Measurements from ENCODE around the gene GID8.
"Not testable (repeated sequence)": the region's sequence is repeated elsewhere in the genome, so short reads cannot be mapped to it uniquely, and the experiment has no call there.

GID8 gene

GRCh38 chr20:62960446-62961309 lies 22.7 kb downstream of the GID8 start:
- not testable (repeated sequence) for H2BK120ac ChIP-seq (ENCODE audit: low read depth, low read length); H3K14ac ChIP-seq (ENCODE audit: low read length in 2 of 2); H2AK5ac ChIP-seq (ENCODE audit: low read length, severe bottlenecking); H4K8ac ChIP-seq (ENCODE audit: low read length); H3K27ac ChIP-seq (ENCODE audit: low read length, poor library complexity, severe bottlenecking); H3K4me1 ChIP-seq (ENCODE audit: control insufficient read depth, insufficient read depth, low read depth, low read length); H3K9ac ChIP-seq (ENCODE audit: low read length); H3K4me2 ChIP-seq (ENCODE audit: low read length, poor library complexity, severe bottlenecking); H2BK15ac ChIP-seq (ENCODE audit: low read depth, poor library complexity, severe bottlenecking); H3K9me3 ChIP-seq (ENCODE audit: control insufficient read depth, low read length); H2AFZ ChIP-seq (ENCODE audit: low read depth, low read length); H3K79me1 ChIP-seq (replicated peaks; ENCODE audit: low read length, poor library complexity, severe bottlenecking); H3K4me3 ChIP-seq (ENCODE audit: insufficient read depth in 1 of 2, low read depth in 1 of 2, low read length in 2 of 2); DNase-seq; H3K23ac ChIP-seq (ENCODE audit: low read length in 2 of 2); H2BK12ac ChIP-seq (ENCODE audit: low read length in 2 of 2); H3K4ac ChIP-seq (ENCODE audit: low read depth in 1 of 2, low read length in 2 of 2); H2BK5ac ChIP-seq (ENCODE audit: low read depth, low read length, poor library complexity, severe bottlenecking); H4K91ac ChIP-seq (ENCODE audit: low read length); H3K18ac ChIP-seq (ENCODE audit: low read depth in 1 of 2, low read length in 2 of 2)
- 97% methylated on average over 9 of the region's 31 CpGs for WGBS
- H3K36me3 ChIP-seq (ENCODE audit: control insufficient read depth in 1 of 2, insufficient read depth in 2 of 2, low read depth in 1 of 2, low read length in 2 of 2), result peaks cover 4 to 28% of the 10 kb centered on the region in 2 experiments
- peaks cover 11 to 18% of the 10 kb centered on the region in 2 experiments for H3K27me3 ChIP-seq (ENCODE audit: control insufficient read depth in 1 of 2, insufficient read depth in 1 of 2, low read length in 2 of 2)

- H2BK15ac ChIP-seq (ENCODE audit: low read depth, poor library complexity, severe bottlenecking), result no peak overlapping the region
- H3K36me3 ChIP-seq (ENCODE audit: control insufficient read depth in 1 of 2, insufficient read depth in 2 of 2, low read depth in 1 of 2, low read length in 2 of 2), result peaks cover 4 to 28% of the 10 kb centered on the region in 2 experiments
- H3K27ac ChIP-seq (ENCODE audit: low read length, poor library complexity, severe bottlenecking), result no peak overlapping the region
- H3K9me3 ChIP-seq (ENCODE audit: control insufficient read depth, low read length), result no peaks in the 10 kb centered on the region
- H3K23ac ChIP-seq (ENCODE audit: low read length in 2 of 2), result no peak overlapping the region
- peaks cover 11 to 19% of the 10 kb centered on the region in 2 experiments for H3K27me3 ChIP-seq (ENCODE audit: control insufficient read depth in 1 of 2, insufficient read depth in 1 of 2, low read length in 2 of 2)
- no peak overlapping the region for H2BK12ac ChIP-seq (ENCODE audit: low read length in 2 of 2)
- 82% methylated on average over 17 of the region's 19 CpGs for WGBS
- no peak overlapping the region for H3K4ac ChIP-seq (ENCODE audit: low read depth in 1 of 2, low read length in 2 of 2)
- H3K4me2 ChIP-seq (ENCODE audit: low read length, poor library complexity, severe bottlenecking), result no peak overlapping the region
- H3K18ac ChIP-seq (ENCODE audit: low read depth in 1 of 2, low read length in 2 of 2), result no peak overlapping the region
- H2AK5ac ChIP-seq (ENCODE audit: low read length, severe bottlenecking), result no peak overlapping the region
- DNase-seq, result no peak
- H2BK120ac ChIP-seq (ENCODE audit: low read depth, low read length), result no peak overlapping the region
- H3K9ac ChIP-seq (ENCODE audit: low read length), result no peak overlapping the region
- H3K4me1 ChIP-seq (ENCODE audit: control insufficient read depth, insufficient read depth, low read depth, low read length), result peaks cover 2% of the 10 kb centered on the region
- no peak overlapping the region for H2BK5ac ChIP-seq (ENCODE audit: low read depth, low read length, poor library complexity, severe bottlenecking)
- no peak overlapping the region for H4K8ac ChIP-seq (ENCODE audit: low read length)
- H4K91ac ChIP-seq (ENCODE audit: low read length), result no peak overlapping the region
- H2AFZ ChIP-seq (ENCODE audit: low read depth, low read length), result no peak overlapping the region
- no peak overlapping the region for H3K14ac ChIP-seq (ENCODE audit: low read length in 2 of 2)
- no peaks in the 10 kb centered on the region for H3K79me1 ChIP-seq (replicated peaks; ENCODE audit: low read length, poor library complexity, severe bottlenecking)
- H3K4me3 ChIP-seq (ENCODE audit: insufficient read depth in 1 of 2, low read depth in 1 of 2, low read length in 2 of 2), result no peak overlapping the region
Measured at GRCh38 chr20:62961310-62961783, 23.4 kb downstream of the GID8 start.

DNA sequence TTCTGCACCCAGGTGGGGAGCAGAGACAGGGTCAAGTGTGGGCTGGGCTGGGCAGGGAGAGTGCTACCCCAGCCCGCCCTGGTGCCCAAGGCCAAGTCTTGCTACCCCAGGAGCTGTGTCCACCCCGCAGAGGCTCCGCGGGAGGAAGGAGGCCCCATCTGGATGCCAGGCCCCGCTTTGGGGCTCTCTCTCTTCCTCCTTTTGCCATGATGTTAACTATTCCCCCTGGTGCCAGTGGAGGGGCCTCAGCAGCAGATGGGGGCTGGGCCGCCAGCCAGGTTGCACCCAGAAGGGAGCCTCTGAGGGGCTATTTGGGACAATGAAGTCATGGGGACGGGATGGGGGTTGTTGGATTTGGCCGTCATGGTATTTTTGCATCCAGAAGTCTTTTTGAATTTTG lies 23.9 kb downstream of the GID8 start:
- Histone ChIP-seq H3K4me3 (ENCODE audit: insufficient read depth in 1 of 2, low read depth in 1 of 2, low read length in 2 of 2) (no peak overlapping the region), H3K4me2 (ENCODE audit: low read length, poor library complexity, severe bottlenecking) (no peak overlapping the region), H3K14ac (ENCODE audit: low read length in 2 of 2) (no peak overlapping the region), H2BK15ac (ENCODE audit: low read depth, poor library complexity, severe bottlenecking) (no peak overlapping the region), H4K8ac (ENCODE audit: low read length) (no peak overlapping the region), H3K9me3 (ENCODE audit: control insufficient read depth, low read length) (no peaks in the 10 kb centered on the region), H3K4ac (ENCODE audit: low read depth in 1 of 2, low read length in 2 of 2) (no peak overlapping the region), H3K36me3 (ENCODE audit: control insufficient read depth in 1 of 2, insufficient read depth in 2 of 2, low read depth in 1 of 2, low read length in 2 of 2) (peaks cover 4 to 28% of the 10 kb centered on the region in 2 experiments), H3K27ac (ENCODE audit: low read length, poor library complexity, severe bottlenecking) (no peak overlapping the region), H2AFZ (ENCODE audit: low read depth, low read length) (no peak overlapping the region), H2BK12ac (ENCODE audit: low read length in 2 of 2) (no peak overlapping the region), H3K79me1 (replicated peaks; ENCODE audit: low read length, poor library complexity, severe bottlenecking) (no peaks in the 10 kb centered on the region), H2BK120ac (ENCODE audit: low read depth, low read length) (no peak overlapping the region), H2AK5ac (ENCODE audit: low read length, severe bottlenecking) (no peak overlapping the region), H3K23ac (ENCODE audit: low read length in 2 of 2) (no peak overlapping the region), H3K27me3 (ENCODE audit: control insufficient read depth in 1 of 2, insufficient read depth in 1 of 2, low read length in 2 of 2) (peaks cover 11 to 22% of the 10 kb centered on the region in 2 experiments), H3K4me1 (ENCODE audit: control insufficient read depth, insufficient read depth, low read depth, low read length) (peaks cover 2% of the 10 kb centered on the region), H2BK5ac (ENCODE audit: low read depth, low read length, poor library complexity, severe bottlenecking) (no peak overlapping the region), H3K18ac (ENCODE audit: low read depth in 1 of 2, low read length in 2 of 2) (no peak overlapping the region), H3K9ac (ENCODE audit: low read length) (no peak overlapping the region), H4K91ac (ENCODE audit: low read length) (no peak overlapping the region)
- DNase-seq, result no peak
- 96% methylated on average over 4 of the region's 8 CpGs for WGBS

DNA sequence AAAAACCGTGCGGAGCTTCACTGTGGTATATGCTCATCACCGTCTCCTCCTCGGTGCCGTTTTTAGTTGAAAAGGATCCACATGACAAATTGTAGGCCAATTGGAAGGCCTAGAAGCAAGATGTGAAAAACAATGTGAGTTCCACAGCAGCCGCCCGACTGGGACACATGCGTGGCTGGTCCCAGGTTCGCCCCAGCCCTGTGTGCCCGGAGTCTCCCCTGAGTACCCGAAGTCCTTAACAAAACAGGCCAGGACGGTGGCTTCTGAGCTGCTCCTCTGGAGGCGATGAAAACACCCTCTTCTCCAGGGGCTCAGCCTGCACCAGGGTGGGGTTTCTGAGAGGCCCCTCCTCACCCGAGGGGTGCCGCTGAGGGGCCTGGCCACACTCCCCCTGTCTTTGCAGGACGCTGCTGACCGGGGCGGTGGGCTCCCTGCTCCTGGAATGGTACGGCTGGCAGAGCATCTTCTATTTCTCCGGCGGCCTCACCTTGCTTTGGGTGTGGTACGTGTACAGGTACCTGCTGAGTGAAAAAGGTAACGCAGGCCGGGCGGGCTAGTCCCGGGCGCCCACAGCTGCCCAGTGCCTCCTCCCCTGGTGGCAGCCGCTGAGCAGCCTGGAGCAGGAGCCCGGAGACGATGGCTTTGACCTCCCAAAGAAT lies 24.4 kb downstream of the GID8 start:
- whole genome bisulfite sequencing, result 96% methylated on average over 30 of the region's 30 CpGs

More for the DNA sequence above, 24.4 kb downstream of the GID8 start:
- Histone ChIP-seq H3K4me2 (ENCODE audit: low read length, poor library complexity, severe bottlenecking) (no peak overlapping the region), H4K8ac (ENCODE audit: low read length) (no peak overlapping the region), H3K27me3 (ENCODE audit: control insufficient read depth in 1 of 2, insufficient read depth in 1 of 2, low read length in 2 of 2) (peaks cover 11 to 22% of the 10 kb centered on the region in 2 experiments), H2BK15ac (ENCODE audit: low read depth, poor library complexity, severe bottlenecking) (no peak overlapping the region), H3K9ac (ENCODE audit: low read length) (no peak overlapping the region), H3K9me3 (ENCODE audit: control insufficient read depth, low read length) (no peaks in the 10 kb centered on the region), H3K14ac (ENCODE audit: low read length in 2 of 2) (no peak overlapping the region), H4K91ac (ENCODE audit: low read length) (no peak overlapping the region), H3K4me3 (ENCODE audit: insufficient read depth in 1 of 2, low read depth in 1 of 2, low read length in 2 of 2) (no peak overlapping the region), H3K23ac (ENCODE audit: low read length in 2 of 2) (no peak overlapping the region), H2BK12ac (ENCODE audit: low read length in 2 of 2) (no peak overlapping the region), H3K36me3 (ENCODE audit: control insufficient read depth in 1 of 2, insufficient read depth in 2 of 2, low read depth in 1 of 2, low read length in 2 of 2) (peaks cover 4 to 26% of the 10 kb centered on the region in 2 experiments), H3K18ac (ENCODE audit: low read depth in 1 of 2, low read length in 2 of 2) (no peak overlapping the region), H2AFZ (ENCODE audit: low read depth, low read length) (no peak overlapping the region), H2AK5ac (ENCODE audit: low read length, severe bottlenecking) (no peak overlapping the region), H3K27ac (ENCODE audit: low read length, poor library complexity, severe bottlenecking) (no peak overlapping the region), H3K4me1 (ENCODE audit: control insufficient read depth, insufficient read depth, low read depth, low read length) (peaks cover 2% of the 10 kb centered on the region), H3K4ac (ENCODE audit: low read depth in 1 of 2, low read length in 2 of 2) (no peak overlapping the region), H3K79me1 (replicated peaks; ENCODE audit: low read length, poor library complexity, severe bottlenecking) (no peaks in the 10 kb centered on the region), H2BK5ac (ENCODE audit: low read depth, low read length, poor library complexity, severe bottlenecking) (no peak overlapping the region), H2BK120ac (ENCODE audit: low read depth, low read length) (no peak overlapping the region)
- DNase-seq, result no peak
